Right atrium auricular region (tissue), 2 donors: ENCODE results near the gene FBXL19. TPM values are rescaled to one million over a fixed set of nuclear protein-coding genes. Genes with fewer than 3 reads are reported as not detected.

Experiments
- DNase-seq: peaks from one replicate; pipeline ENCODE4 v3.0.0-alpha.2; 2019; ENCODE audit warnings: low spot score
- H3K27ac ChIP-seq, 2 donors: fragments of 200-600 bp; sonication (generic); 1 replicate in 1 of 2; 2 replicates in 1 of 2; pipeline ENCODE4 v1.5.1; 2016 to 2019
- H3K27me3 ChIP-seq, 2 donors: fragments of 200-600 bp; sonication (generic); one replicate each; pipeline versions ENCODE4 v1.5.1 to v1.6.0; 2017 to 2019
- H3K36me3 ChIP-seq: fragments of 200-600 bp; sonication (generic); one replicate; pipeline ENCODE4 v1.5.1; 2016
- H3K4me1 ChIP-seq, 2 donors: fragments of 200-600 bp; sonication (generic); one replicate each; pipeline versions ENCODE4 v1.5.1 to v1.6.0; 2017 to 2019
- H3K4me3 ChIP-seq, 2 donors: fragments of 200-600 bp; sonication (generic); 1 replicate in 1 of 2; 2 replicates in 1 of 2; pipeline ENCODE4 v1.5.1; 2017 to 2019; ENCODE audit warnings: mild to moderate bottlenecking in 1 of 2, moderate library complexity in 1 of 2
- H3K9me3 ChIP-seq, 2 donors: fragments of 200-600 bp; sonication (generic); one replicate each; pipeline ENCODE4 v1.5.1; 2019
- CTCF ChIP-seq, 2 donors: fragments of 200-600 bp; sonication (generic); IDR thresholded peaks; one replicate each; pipeline ENCODE4 v1.5.1; 2019; ENCODE audit warnings: antibody characterized with exemption in 2 of 2
- total RNA-seq, 2 donors: library from RNA; depleted of rRNA; stranded (reverse); fragments of >200 nt; gene quantifications; one replicate each; pipeline ENCODE4 v1.1.0, GENCODE V29; 2016

Gene FBXL19
- total RNA-seq, 2 donors from 2014 or later = 5.7 to 7.9 TPM

DNA sequence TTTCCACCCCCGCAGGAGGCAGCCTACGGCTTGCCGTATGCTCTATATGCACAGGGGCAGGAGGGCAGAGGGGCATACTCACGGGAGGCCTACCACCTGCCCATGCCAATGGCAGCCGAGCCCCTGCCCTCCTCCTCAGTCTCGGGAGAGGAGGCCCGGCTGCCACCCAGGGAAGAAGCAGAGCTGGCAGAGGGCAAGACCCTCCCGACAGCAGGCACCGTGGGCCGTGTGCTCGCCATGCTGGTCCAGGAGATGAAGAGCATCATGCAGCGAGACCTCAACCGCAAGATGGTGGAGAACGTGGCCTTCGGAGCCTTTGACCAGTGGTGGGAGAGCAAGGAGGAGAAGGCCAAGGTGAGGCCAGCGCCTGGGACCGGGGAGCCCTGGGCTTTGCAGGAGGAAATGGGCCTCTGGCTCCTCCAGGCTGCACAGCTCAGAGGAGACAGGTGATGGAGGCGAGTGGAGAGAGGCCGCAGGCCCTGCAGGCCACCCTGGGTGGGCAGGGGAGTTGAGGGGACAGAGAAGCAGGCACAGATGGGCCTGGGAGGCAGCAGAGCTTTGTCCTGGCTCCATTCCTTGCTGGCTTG, 42.8 kb downstream of the FBXL19 start:
- H3K9me3 ChIP-seq = no peaks in the 10 kb centered on the region
- TF ChIP-seq CTCF (IDR thresholded peaks at IDR 0.05) = no peak
- no peaks in the 10 kb centered on the region for H3K4me1 ChIP-seq
- no peak overlapping the region for H3K4me3 ChIP-seq
- H3K27ac ChIP-seq = no peak overlapping the region
- H3K27me3 ChIP-seq = no peaks in the 10 kb centered on the region
- no peak for DNase-seq
- peaks cover 99% of the 10 kb centered on the region for H3K36me3 ChIP-seq

- Histone ChIP-seq H3K9me3 (no peaks in the 10 kb centered on the region), H3K27ac (no peak overlapping the region)
Measured at GRCh38 chr16:30967795-30968194, 44.4 kb downstream of the FBXL19 start.

DNA sequence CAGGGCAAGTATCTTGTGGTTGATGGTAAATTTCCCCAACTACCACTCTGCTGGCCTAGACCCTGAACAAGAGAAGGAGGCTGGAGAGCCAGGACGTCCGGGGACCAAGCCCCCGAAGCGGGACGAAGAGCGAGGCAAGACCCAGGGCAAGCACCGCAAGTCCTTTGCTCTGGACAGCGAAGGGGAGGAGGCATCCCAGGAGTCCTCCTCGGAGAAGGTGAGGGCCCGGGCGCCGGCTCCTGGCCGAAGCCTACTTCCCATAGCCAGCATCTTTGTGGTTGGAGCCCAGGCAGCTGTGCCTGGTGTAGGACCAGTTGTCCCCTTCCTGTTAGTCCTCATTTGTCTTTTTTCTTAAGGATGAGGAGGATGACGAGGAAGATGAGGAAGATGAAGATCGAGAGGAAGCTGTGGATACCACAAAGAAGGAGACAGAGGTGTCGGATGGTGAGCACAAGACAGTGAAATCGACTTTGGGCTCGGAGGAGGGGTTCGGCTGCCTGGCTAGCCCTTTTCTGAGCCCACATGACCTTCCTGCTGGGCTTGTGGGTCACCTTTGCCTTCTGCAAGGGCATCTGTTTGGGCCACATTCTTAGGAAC, 46.0 kb downstream of the FBXL19 start:
- DNase-seq = no peak
- no peaks in the 10 kb centered on the region for H3K27me3 ChIP-seq
- H3K4me1 ChIP-seq = no peaks in the 10 kb centered on the region
- H3K36me3 ChIP-seq = peaks cover 99% of the 10 kb centered on the region
- no peak overlapping the region for H3K4me3 ChIP-seq
- no peak overlapping the region for H3K27ac ChIP-seq
- no peaks in the 10 kb centered on the region for H3K9me3 ChIP-seq
- TF ChIP-seq CTCF (IDR thresholded peaks at IDR 0.05) = no peak

More at GRCh38 chr16:30967795-30968194, 44.4 kb downstream of the FBXL19 start:
- DNase-seq = no peak
- peaks cover 99% of the 10 kb centered on the region for H3K36me3 ChIP-seq
- H3K4me3 ChIP-seq = no peak overlapping the region
- TF ChIP-seq CTCF (IDR thresholded peaks at IDR 0.05) = no peak
- no peaks in the 10 kb centered on the region for H3K4me1 ChIP-seq
- no peaks in the 10 kb centered on the region for H3K27me3 ChIP-seq

DNA sequence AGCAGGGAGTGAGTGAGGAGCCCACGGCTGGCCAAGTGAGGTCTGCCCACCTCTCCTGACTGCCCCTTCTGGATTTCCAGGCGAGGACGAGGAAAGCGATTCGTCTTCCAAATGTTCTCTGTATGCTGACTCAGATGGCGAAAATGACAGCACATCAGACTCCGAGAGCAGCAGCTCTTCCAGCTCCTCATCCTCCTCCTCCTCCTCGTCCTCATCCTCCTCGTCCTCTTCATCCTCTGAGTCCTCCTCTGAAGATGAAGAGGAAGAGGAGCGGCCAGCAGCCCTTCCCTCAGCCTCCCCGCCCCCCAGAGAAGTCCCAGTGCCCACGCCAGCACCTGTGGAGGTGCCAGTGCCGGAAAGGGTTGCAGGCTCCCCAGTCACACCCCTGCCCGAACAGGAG, 47.9 kb downstream of the FBXL19 start:
- no peak for DNase-seq
- no peaks in the 10 kb centered on the region for H3K4me1 ChIP-seq
- H3K36me3 ChIP-seq = peaks cover 97% of the 10 kb centered on the region
- TF ChIP-seq CTCF (IDR thresholded peaks at IDR 0.05) = no peak
- no peaks in the 10 kb centered on the region for H3K27me3 ChIP-seq
- no peak overlapping the region for H3K4me3 ChIP-seq
- H3K9me3 ChIP-seq = no peaks in the 10 kb centered on the region
- H3K27ac ChIP-seq = no peak overlapping the region

GRCh38 chr16:30972872-30973271, 49.5 kb downstream of the FBXL19 start:
- TF ChIP-seq CTCF (IDR thresholded peaks at IDR 0.05) = no peak
- Histone ChIP-seq H3K4me3 (no peak overlapping the region), H3K4me1 (no peaks in the 10 kb centered on the region), H3K27ac (no peak overlapping the region), H3K9me3 (no peaks in the 10 kb centered on the region), H3K36me3 (peaks cover 93% of the 10 kb centered on the region), H3K27me3 (no peaks in the 10 kb centered on the region)
- no peak for DNase-seq

DNA sequence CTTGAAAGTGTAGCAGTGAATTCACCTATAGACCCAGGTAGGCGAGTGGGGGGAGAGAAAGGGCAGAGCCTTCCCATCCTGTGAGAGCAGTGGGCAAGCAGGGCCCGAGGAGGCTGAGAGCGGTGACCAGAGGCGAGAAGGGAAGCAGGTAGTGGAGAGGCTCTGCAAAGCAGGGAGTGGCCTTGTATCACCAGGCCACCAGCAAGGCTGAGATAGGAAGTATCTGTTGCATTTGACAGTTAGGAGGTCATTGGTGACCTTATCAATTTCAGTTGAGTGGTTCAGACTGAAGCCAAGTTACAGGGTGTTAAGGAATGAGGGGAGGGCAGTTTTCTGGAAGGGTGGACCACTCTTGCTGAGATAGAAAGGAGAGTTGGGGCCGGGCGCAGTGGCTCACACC, 51.0 kb downstream of the FBXL19 start:
- no peaks in the 10 kb centered on the region for H3K4me1 ChIP-seq
- peaks cover 87% of the 10 kb centered on the region for H3K36me3 ChIP-seq
- no peak overlapping the region for H3K27ac ChIP-seq
- H3K27me3 ChIP-seq = no peaks in the 10 kb centered on the region
- no peak for DNase-seq
- H3K9me3 ChIP-seq = no peaks in the 10 kb centered on the region
- no peak overlapping the region for H3K4me3 ChIP-seq
- no peak for TF ChIP-seq CTCF (IDR thresholded peaks at IDR 0.05)
